ENCODE data around the gene ANKS6. TPM values are rescaled to one million over a fixed set of nuclear protein-coding genes. Genes with fewer than 3 reads are reported as not detected.

The ANKS6 gene
- total and polyA plus RNA-seq, 2 experiments from 2014 or later = 36.9 to 59.0 TPM

GRCh38 chr9:98730871-98731270, 65.5 kb downstream of the ANKS6 start:
- H3K27me3 Mint-ChIP-seq (ENCODE audit: insufficient read depth, low read depth, poor library complexity) = peaks cover 22% of the 10 kb centered on the region
- no peak overlapping the region for H2AFZ ChIP-seq
- H3K27ac Mint-ChIP-seq = no peak overlapping the region
- H3K79me2 ChIP-seq (replicated peaks; ENCODE audit: insufficient read depth) = no peaks in the 10 kb centered on the region
- H3K9me2 ChIP-seq (ENCODE audit: insufficient read depth) = no peaks in the 10 kb centered on the region
- TF ChIP-seq EZH2phosphoT487 (IDR thresholded peaks at IDR 0.05; ENCODE audit: unreplicated experiment) (no peak), STAT1 (IDR thresholded peaks at IDR 0.05; ENCODE audit: unreplicated experiment) (no peak), POLR2AphosphoS5 (IDR thresholded peaks at IDR 0.05; ENCODE audit: low read depth) (no peak), JUNB (IDR thresholded peaks at IDR 0.05; ENCODE audit: unreplicated experiment) (no peak), ZNF331 (CRISPR knock-in tag; IDR thresholded peaks at IDR 0.05; ENCODE audit: low read depth) (no peak), ETS1 (IDR thresholded peaks at IDR 0.05) (no peak), ZNF462 (CRISPR knock-in tag; IDR thresholded peaks at IDR 0.05) (no peak)
- 0 out of 2 replicates have a peak, but pooled peaks cover 5% of the 10 kb centered on the region for H3K4me1 ChIP-seq (ENCODE audit: insufficient read depth)
- peaks cover 7% of the 10 kb centered on the region; the same call in 2 of the 3 replicates for H3K4me1 Mint-ChIP-seq
- H3K4me3 ChIP-seq = no peak overlapping the region
- ATAC-seq (no peak), DNase-seq (ENCODE audit: low spot score) (no peak)
- H3F3A ChIP-seq (replicated peaks; ENCODE audit: low read depth) = no peaks in the 10 kb centered on the region
- no peak overlapping the region for H3K4me2 ChIP-seq
- peaks cover 4% of the 10 kb centered on the region; the same call in 2 of the 3 replicates for H3K36me3 Mint-ChIP-seq (ENCODE audit: low read depth)
- no peaks in the 10 kb centered on the region for H3K9me3 Mint-ChIP-seq
- 0 out of 2 replicates have a peak overlapping the region, but pooled peaks have one; percentile 26 for H3K27ac ChIP-seq (ENCODE audit: low read depth)
- H3K4me3 Mint-ChIP-seq = no peak overlapping the region
- no peaks in the 10 kb centered on the region for H4K20me1 ChIP-seq (replicated peaks; ENCODE audit: insufficient read depth)
- no peaks in the 10 kb centered on the region for H3K36me3 ChIP-seq (ENCODE audit: insufficient read depth)
- no peaks in the 10 kb centered on the region for H3K27me3 ChIP-seq (ENCODE audit: insufficient read depth)
